Cardiac fibroblast (primary cell): ENCODE data around the gene ETV3L.

Experiments used
- DNase-seq, 2 donors: peaks; one replicate each; pipeline versions ENCODE4 v3.0.0 to v3.0.0-alpha.2; 2010; ENCODE audit warnings: low read depth in 2 of 2
- H3K4me3 ChIP-seq, 2 donors: replicated peaks in 1 of 2; 1 replicate in 1 of 2; 2 replicates in 1 of 2; pipeline ENCODE4 v1.5.1; 2011; ENCODE audit warnings: low read depth in 2 of 2, low read length in 2 of 2, mild to moderate bottlenecking in 2 of 2, moderate library complexity in 1 of 2
- TF ChIP-seq, protein P1 (sequence below): IDR thresholded peaks from one replicate; pipeline ENCODE4 v1.5.1; 2011; ENCODE audit warnings: low read depth, mild to moderate bottlenecking, low read length, inconsistent platforms

The ETV3L gene

DNA sequence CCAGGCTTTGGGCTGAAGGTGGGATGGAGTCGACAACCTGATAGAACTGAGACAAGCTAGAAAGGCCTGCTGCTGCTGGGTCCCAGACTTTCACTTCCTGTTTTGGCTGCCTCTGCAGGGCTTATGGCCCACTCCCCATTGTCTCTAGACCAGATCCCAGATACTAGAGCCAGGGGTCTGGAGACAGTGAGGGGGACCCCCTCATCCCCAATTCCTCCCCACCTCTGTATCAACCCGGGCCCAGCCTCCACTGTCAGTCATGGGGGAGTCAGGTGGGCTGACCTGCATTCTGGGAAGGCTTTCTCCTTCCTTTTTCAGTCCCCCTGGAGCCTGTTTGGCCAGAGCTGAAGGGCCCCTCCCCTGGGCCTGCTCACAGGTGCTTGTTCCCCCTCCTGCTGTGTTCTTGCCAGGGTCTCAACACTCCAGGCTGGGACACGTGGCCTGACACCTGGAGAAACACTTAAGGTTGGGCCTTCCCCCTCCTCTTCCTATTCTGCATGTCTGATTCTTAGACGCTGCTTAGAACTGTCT, 18.0 kb upstream of the ETV3L start:
- DNase-seq, result no peak
- TF ChIP-seq, protein P1, sequence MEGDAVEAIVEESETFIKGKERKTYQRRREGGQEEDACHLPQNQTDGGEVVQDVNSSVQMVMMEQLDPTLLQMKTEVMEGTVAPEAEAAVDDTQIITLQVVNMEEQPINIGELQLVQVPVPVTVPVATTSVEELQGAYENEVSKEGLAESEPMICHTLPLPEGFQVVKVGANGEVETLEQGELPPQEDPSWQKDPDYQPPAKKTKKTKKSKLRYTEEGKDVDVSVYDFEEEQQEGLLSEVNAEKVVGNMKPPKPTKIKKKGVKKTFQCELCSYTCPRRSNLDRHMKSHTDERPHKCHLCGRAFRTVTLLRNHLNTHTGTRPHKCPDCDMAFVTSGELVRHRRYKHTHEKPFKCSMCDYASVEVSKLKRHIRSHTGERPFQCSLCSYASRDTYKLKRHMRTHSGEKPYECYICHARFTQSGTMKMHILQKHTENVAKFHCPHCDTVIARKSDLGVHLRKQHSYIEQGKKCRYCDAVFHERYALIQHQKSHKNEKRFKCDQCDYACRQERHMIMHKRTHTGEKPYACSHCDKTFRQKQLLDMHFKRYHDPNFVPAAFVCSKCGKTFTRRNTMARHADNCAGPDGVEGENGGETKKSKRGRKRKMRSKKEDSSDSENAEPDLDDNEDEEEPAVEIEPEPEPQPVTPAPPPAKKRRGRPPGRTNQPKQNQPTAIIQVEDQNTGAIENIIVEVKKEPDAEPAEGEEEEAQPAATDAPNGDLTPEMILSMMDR, result no peak
- no peak overlapping the region for H3K4me3 ChIP-seq

DNA sequence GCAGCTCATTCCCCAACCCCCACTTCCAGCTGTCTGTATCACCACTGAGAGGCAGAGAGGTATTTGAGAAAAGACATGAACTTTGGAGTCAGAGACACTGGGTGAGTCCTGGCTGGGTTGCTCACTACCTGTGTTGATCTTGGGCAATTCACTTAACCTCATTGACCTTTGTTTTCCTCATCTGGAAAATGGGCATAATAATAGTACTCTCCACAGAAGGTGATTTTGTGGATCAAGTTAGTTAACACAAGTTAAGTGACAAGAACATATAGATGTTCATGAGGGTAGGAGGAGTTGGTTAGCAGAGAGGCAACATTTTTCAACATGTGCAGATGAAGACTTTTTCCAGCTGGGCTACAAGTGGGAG, 17.1 kb upstream of the ETV3L start:
- DNase-seq, result no peak
- TF ChIP-seq, protein P1, result no peak
- H3K4me3 ChIP-seq, result no peak overlapping the region

GRCh38 chr1:157115851-157116736, 16.5 kb upstream of the ETV3L start:
- no peak for DNase-seq
- TF ChIP-seq, protein P1, result no peak
- H3K4me3 ChIP-seq, result no peak overlapping the region

DNA sequence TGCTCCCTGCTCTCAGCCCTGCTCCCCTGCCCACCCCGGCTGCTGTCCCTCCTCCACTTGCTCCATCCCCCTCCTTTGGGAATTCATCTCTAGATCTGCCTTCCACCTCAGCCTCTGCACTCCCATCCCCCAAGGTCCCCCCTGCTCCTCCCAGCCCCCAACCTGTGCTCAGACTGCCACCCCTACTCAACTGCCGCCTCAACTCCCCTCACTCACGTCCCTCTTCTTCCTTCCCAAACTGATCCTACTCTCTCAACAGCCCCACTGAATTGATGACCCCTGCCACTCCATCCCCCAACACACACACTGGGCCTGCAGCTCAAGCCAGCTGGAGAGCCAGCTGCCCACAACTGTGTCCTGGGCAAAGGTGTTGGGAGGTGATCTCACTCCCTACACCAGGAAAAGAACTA, 15.8 kb upstream of the ETV3L start:
- TF ChIP-seq, protein P1, result no peak
- no peak for DNase-seq
- no peak overlapping the region for H3K4me3 ChIP-seq

DNA sequence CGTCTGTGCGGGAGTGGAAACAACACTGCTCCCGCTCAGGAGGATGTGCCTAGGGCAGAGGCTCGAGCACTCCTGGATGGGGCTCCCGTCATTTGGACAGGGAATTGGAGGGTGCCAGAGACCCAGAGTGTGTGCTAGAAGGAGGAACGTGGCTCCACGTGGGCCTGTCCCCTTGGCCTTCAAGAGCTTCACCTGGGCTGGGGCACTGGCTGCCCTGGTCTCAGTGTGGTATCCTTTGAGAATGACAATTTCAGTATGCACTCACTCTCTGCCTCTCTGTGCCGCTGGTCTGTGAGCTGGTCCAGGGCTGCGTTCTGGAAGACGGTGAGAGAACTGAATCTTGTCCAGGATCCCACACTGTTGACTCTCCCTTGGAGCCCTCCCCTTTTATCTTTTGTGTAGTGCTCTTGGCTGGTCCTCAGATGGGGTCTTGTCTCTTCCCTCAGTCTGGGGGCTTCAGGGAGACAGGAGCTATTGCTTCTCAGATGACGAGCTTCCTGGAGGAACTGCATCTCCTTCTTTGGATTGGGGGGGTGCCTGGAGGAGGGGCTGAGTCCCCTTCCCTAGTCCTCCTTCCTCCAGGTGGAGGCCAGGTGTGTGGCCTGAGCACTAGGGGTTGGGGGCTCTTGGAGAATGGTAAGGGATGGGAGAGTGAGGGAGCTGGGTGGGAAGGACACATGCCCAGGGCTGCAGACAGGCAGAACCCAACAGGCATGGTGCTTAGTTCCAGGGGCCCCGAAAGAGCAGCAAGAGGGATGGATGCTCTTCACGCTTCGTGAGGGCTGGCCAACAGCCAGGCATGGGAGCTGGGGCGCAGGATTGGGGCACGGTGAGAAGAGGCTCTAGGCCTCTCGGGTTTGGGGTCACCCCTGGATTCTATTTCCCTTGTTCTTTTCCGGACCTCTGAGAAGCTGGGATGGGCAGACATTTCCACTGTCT, 14.8 kb upstream of the ETV3L start:
- DNase-seq, result no peak
- H3K4me3 ChIP-seq, result no peak overlapping the region
- TF ChIP-seq, protein P1, result no peak

GRCh38 chr1:157113631-157114030, 14.0 kb upstream of the ETV3L start:
- TF ChIP-seq, protein P1, result no peak
- no peak for DNase-seq
- H3K4me3 ChIP-seq, result no peak overlapping the region
